OCI-LY1 (cell line): ENCODE measurements around the gene ALMS1.

ENCODE experiments used
- H2AFZ ChIP-seq: fragments of 200-600 bp; sonication (generic), shearing (Covaris generic); 2 replicates; pipeline ENCODE4 v1.6.0; 2014; ENCODE audit warnings: antibody characterized with exemption, mild to moderate bottlenecking, low read length
- H3F3A ChIP-seq: fragments of 200-600 bp; sonication (generic), shearing (Covaris generic); 2 replicates; pipeline ENCODE4 v1.6.0; 2014; ENCODE audit warnings: mild to moderate bottlenecking, antibody characterized with exemption, low read length, moderate library complexity; ENCODE audit not compliant: insufficient read depth
- H3K27ac ChIP-seq: fragments of 200-600 bp; sonication (generic); 2 replicates; pipeline ENCODE4 v1.5.1; 2014; ENCODE audit warnings: low read length, mixed run types, mild to moderate bottlenecking, low read depth; ENCODE audit not compliant: poor library complexity, severe bottlenecking
- H3K27me3 ChIP-seq: fragments of 200-600 bp; sonication (generic); 2 replicates; pipeline ENCODE4 v1.6.0; 2014; ENCODE audit warnings: antibody characterized with exemption, mild to moderate bottlenecking, low read length, moderate library complexity; ENCODE audit not compliant: insufficient read depth
- H3K36me3 ChIP-seq: fragments of 200-600 bp; sonication (generic); 2 replicates; pipeline ENCODE4 v1.6.1; 2014; ENCODE audit warnings: mild to moderate bottlenecking, antibody characterized with exemption, low read length, moderate library complexity, mixed read lengths; ENCODE audit not compliant: insufficient read depth
- H3K4me1 ChIP-seq: fragments of 200-600 bp; sonication (generic); 2 replicates; pipeline ENCODE4 v1.5.1; 2014; ENCODE audit warnings: mild to moderate bottlenecking, low read length, moderate library complexity; ENCODE audit not compliant: insufficient read depth, severe bottlenecking
- H3K4me2 ChIP-seq: fragments of 200-600 bp; sonication (generic), shearing (Covaris generic); 2 replicates; pipeline ENCODE4 v1.6.1; 2014; ENCODE audit warnings: low read length
- H3K4me3 ChIP-seq: fragments of 200-600 bp; sonication (generic); 2 replicates; pipeline ENCODE4 v1.5.1; 2014; ENCODE audit warnings: low read length, low read depth, mild to moderate bottlenecking, mixed read lengths; ENCODE audit not compliant: poor library complexity, severe bottlenecking
- H3K79me2 ChIP-seq: fragments of 200-600 bp; shearing (Covaris generic); 2 replicates; pipeline ENCODE4 v1.6.1; 2016; ENCODE audit warnings: mixed run types, low read length, mixed read lengths; ENCODE audit not compliant: insufficient read depth
- H3K9ac ChIP-seq: fragments of 200-600 bp; sonication (generic), shearing (Covaris generic); 2 replicates; pipeline ENCODE4 v1.6.1; 2014; ENCODE audit warnings: mild to moderate bottlenecking, low read length, mixed read lengths
- H3K9me2 ChIP-seq: fragments of 200-600 bp; sonication (generic), shearing (Covaris generic); 2 replicates; pipeline ENCODE4 v1.6.1; 2014; ENCODE audit warnings: low read depth, mild to moderate bottlenecking, low read length, mixed read lengths
- H3K9me3 ChIP-seq: fragments of 200-600 bp; shearing (Covaris generic); 2 replicates; pipeline ENCODE4 v1.6.1; 2014; ENCODE audit warnings: low read length, mixed read lengths
- H4K20me1 ChIP-seq: fragments of 200-600 bp; sonication (generic), shearing (Covaris generic); 2 replicates; pipeline ENCODE4 v1.6.0; 2016; ENCODE audit warnings: mild to moderate bottlenecking, low read length; ENCODE audit not compliant: insufficient read depth
- EZH2 ChIP-seq: fragments of 200-600 bp; sonication (generic), shearing (Covaris generic); IDR thresholded peaks from 2 replicates; pipeline ENCODE4 v1.8.0; 2017; ENCODE audit warnings: borderline replicate concordance, mixed run types, mild to moderate bottlenecking, antibody characterized with exemption, low read length, moderate library complexity, mixed read lengths
- TF ChIP-seq, protein P1 (sequence below): fragments of 200-600 bp; sonication (generic), shearing (Covaris generic); IDR thresholded peaks from 2 replicates; pipeline ENCODE4 v1.5.1; 2017; ENCODE audit warnings: mild to moderate bottlenecking, antibody characterized with exemption, low read length, moderate library complexity, mixed read lengths

Gene ALMS1

DNA sequence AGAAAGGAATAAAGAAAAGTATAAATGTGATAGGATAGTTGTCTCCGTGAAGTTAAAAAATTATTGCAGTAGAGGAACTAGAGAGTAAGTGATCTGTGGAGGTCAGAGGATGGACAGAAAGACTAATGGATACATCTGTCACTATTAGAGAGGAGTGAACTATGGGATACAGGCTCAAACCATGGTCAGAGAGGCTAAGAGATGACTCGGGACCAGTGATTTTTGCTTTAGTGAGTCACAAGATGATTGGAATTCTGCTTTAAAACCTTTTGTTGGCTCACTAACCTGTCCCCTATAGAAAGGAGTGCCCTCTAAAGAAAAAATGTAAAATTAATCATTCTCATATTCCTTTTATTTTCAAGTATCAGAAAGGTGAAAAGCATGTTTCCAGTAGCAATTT lies 30.3 kb downstream of the ALMS1 start:
- Histone ChIP-seq H3F3A (no peaks in the 10 kb centered on the region), H3K27ac (no peak overlapping the region), H3K79me2 (0 out of 2 replicates have a peak, but pooled peaks cover 6% of the 10 kb centered on the region), H3K9me2 (no peaks in the 10 kb centered on the region), H3K4me3 (no peak overlapping the region), H3K27me3 (no peaks in the 10 kb centered on the region), H2AFZ (no peak overlapping the region), H4K20me1 (no peaks in the 10 kb centered on the region), H3K4me1 (no peaks in the 10 kb centered on the region), H3K36me3 (peaks cover 11% of the 10 kb centered on the region; the same call in 1 of the 2 replicates), H3K4me2 (no peak overlapping the region), H3K9me3 (no peaks in the 10 kb centered on the region), H3K9ac (no peak overlapping the region)
- TF ChIP-seq, protein P1, sequence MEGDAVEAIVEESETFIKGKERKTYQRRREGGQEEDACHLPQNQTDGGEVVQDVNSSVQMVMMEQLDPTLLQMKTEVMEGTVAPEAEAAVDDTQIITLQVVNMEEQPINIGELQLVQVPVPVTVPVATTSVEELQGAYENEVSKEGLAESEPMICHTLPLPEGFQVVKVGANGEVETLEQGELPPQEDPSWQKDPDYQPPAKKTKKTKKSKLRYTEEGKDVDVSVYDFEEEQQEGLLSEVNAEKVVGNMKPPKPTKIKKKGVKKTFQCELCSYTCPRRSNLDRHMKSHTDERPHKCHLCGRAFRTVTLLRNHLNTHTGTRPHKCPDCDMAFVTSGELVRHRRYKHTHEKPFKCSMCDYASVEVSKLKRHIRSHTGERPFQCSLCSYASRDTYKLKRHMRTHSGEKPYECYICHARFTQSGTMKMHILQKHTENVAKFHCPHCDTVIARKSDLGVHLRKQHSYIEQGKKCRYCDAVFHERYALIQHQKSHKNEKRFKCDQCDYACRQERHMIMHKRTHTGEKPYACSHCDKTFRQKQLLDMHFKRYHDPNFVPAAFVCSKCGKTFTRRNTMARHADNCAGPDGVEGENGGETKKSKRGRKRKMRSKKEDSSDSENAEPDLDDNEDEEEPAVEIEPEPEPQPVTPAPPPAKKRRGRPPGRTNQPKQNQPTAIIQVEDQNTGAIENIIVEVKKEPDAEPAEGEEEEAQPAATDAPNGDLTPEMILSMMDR = no peak
- no peak for TF ChIP-seq EZH2

- Histone ChIP-seq H3F3A (no peaks in the 10 kb centered on the region), H4K20me1 (no peaks in the 10 kb centered on the region), H3K4me3 (no peak overlapping the region), H3K9ac (no peak overlapping the region), H3K79me2 (0 out of 2 replicates have a peak, but pooled peaks cover 3% of the 10 kb centered on the region), H3K27me3 (no peaks in the 10 kb centered on the region), H3K9me3 (no peaks in the 10 kb centered on the region), H2AFZ (no peak overlapping the region), H3K9me2 (no peaks in the 10 kb centered on the region), H3K27ac (no peak overlapping the region), H3K4me2 (no peak overlapping the region), H3K36me3 (peaks cover 18% of the 10 kb centered on the region; the same call in 1 of the 2 replicates), H3K4me1 (no peaks in the 10 kb centered on the region)
- no peak for TF ChIP-seq EZH2
- TF ChIP-seq, protein P1 = no peak
These were observed 32.7 kb downstream of the ALMS1 start for GRCh38 chr2:73418343-73418742.

GRCh38 chr2:73423913-73424312 lies 38.3 kb downstream of the ALMS1 start:
- no peaks in the 10 kb centered on the region for H3K9me3 ChIP-seq
- no peaks in the 10 kb centered on the region for H4K20me1 ChIP-seq
- no peak for TF ChIP-seq EZH2
- TF ChIP-seq, protein P1 = no peak
- no peaks in the 10 kb centered on the region for H3F3A ChIP-seq
- no peak overlapping the region for H3K9ac ChIP-seq
- H3K4me2 ChIP-seq = no peak overlapping the region
- H3K4me1 ChIP-seq = no peaks in the 10 kb centered on the region
- no peaks in the 10 kb centered on the region for H3K27me3 ChIP-seq
- H3K27ac ChIP-seq = no peak overlapping the region
- no peaks in the 10 kb centered on the region for H3K9me2 ChIP-seq
- H2AFZ ChIP-seq = no peak overlapping the region
- H3K79me2 ChIP-seq = no peaks in the 10 kb centered on the region
- H3K36me3 ChIP-seq = peaks cover 49% of the 10 kb centered on the region; the same call in 1 of the 2 replicates
- H3K4me3 ChIP-seq = no peak overlapping the region
